NCI-H1930 (cell line): ENCODE results near the gene ABCD3.

Source experiments
- DNase-seq, 2 experiments: peaks; one replicate each; lab custom pipeline; 2025; lab: John Stamatoyannopoulos, UW

The ABCD3 gene

GRCh38 chr1:94526152-94526980 is 108.2 kb downstream of the ABCD3 start:
- no peak for DNase-seq

GRCh38 chr1:94527447-94528031 is 109.3 kb downstream of the ABCD3 start:
- DNase-seq: no peak

GRCh38 chr1:94528299-94528698 is 110.1 kb downstream of the ABCD3 start:
- no peak for DNase-seq

- DNase-seq: no peak
Observed at GRCh38 chr1:94528826-94529225, 110.6 kb downstream of the ABCD3 start.

GRCh38 chr1:94529416-94529815 is 111.2 kb downstream of the ABCD3 start:
- no peak for DNase-seq

- no peak for DNase-seq
Observed at GRCh38 chr1:94530373-94530878, 112.2 kb downstream of the ABCD3 start.

- DNase-seq: no peak
Observed at GRCh38 chr1:94531664-94532063, 113.5 kb downstream of the ABCD3 start.

- no peak for DNase-seq
Observed at GRCh38 chr1:94532077-94532476, 113.9 kb downstream of the ABCD3 start.

GRCh38 chr1:94535095-94535494 is 116.9 kb downstream of the ABCD3 start:
- no peak for DNase-seq

- no peak for DNase-seq
Observed at GRCh38 chr1:94535879-94536278, 117.7 kb downstream of the ABCD3 start.

GRCh38 chr1:94537254-94537653 is 119.1 kb downstream of the ABCD3 start:
- DNase-seq: no peak

- DNase-seq: no peak
Observed at GRCh38 chr1:94538243-94538827, 120.1 kb downstream of the ABCD3 start.

- no peak for DNase-seq
Observed at GRCh38 chr1:94539496-94539895, 121.3 kb downstream of the ABCD3 start.

- no peak for DNase-seq
Observed at GRCh38 chr1:94540440-94541245, 122.5 kb downstream of the ABCD3 start.

- DNase-seq: peak; percentile 54 to 81
Observed at GRCh38 chr1:94541246-94542087, 123.3 kb downstream of the ABCD3 start, which contains the start of gene F3. Gene F3, minus strand, starts transcription at chr1:94541759. Its CDS starts 123 bp downstream, at chr1:94541636.

GRCh38 chr1:94542088-94542870 is 124.1 kb downstream of the ABCD3 start:
- DNase-seq: no peak

- no peak for DNase-seq
Observed at GRCh38 chr1:94543001-94543400, 124.8 kb downstream of the ABCD3 start.

GRCh38 chr1:94543893-94544635 is 125.9 kb downstream of the ABCD3 start:
- DNase-seq: no peak

GRCh38 chr1:94544706-94545490 is 126.7 kb downstream of the ABCD3 start:
- no peak for DNase-seq
